Measurements from ENCODE around the gene FAM163B.

DNA sequence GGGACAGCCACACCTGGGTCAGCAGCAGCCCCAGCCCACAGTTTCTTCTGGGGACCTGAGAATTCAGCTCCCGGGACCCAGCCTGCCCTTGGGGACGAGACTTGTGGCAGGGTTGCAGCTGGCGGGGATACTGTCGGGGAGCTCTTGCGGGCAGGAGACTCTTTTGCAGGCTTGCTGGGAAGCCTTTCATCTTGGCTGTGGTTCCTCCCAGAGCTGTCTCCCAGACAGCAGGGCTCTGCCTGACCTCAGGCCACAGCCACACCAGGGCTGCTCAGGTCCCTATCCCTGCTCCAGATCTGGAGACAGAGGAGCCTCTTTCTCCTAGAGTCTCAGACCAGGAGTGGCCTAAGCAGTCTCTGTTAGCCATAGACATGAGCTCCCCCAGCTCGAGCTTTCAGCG, 79.7 kb downstream of the FAM163B start:
- TF ChIP-seq CTCF (IDR thresholded peaks at IDR 0.05; ENCODE audit: low read depth, low read length, poor library complexity, severe bottlenecking) (no peak), EZH2phosphoT487 (IDR thresholded peaks at IDR 0.05; ENCODE audit: borderline replicate concordance, low read length) (no peak)

Measured in DOHH2 (cell line).